ENCODE measurements around the gene NPR1. TPM values are rescaled to one million over a fixed set of nuclear protein-coding genes. Genes with fewer than 3 reads are reported as not detected.
"Not testable (repeated sequence)": the region's sequence is repeated elsewhere in the genome, so short reads cannot be mapped to it uniquely, and the experiment has no call there.

NPR1 gene
- polyA plus RNA-seq, 10 donors: 12.2 to 18.2 (median 15.0) TPM

DNA sequence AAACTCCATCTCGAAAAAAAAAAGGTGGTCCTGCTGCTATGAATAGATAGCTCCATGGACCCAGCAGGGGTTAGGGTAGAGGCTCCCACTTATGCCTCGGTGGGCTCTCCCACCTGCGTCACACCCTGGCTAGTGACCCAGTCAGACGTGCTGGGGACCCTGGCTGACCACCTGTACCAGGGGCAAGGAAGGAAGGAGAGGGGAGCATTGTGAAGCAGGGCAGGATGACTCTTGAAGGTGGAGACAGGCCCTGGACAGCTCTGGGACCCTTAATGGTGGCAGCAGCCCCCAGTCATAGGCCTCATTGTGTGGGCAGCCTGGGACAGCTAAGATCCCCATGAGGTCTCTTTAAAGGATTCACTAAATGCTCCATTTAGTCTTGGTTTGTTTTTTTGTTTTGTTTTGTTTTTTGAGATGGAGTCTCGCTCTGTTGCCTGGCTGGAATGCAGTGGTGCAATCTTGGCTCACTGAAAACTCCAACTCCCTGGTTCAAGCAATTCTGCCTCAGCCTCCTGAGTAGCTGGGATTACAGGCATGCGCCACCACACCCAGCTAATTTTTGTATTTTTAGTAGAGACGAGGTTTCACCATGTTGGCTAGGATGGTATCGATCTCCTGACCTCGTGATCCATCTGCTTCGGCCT, 30.4 kb upstream of the NPR1 start:
- DNase-seq: no peak

DNA sequence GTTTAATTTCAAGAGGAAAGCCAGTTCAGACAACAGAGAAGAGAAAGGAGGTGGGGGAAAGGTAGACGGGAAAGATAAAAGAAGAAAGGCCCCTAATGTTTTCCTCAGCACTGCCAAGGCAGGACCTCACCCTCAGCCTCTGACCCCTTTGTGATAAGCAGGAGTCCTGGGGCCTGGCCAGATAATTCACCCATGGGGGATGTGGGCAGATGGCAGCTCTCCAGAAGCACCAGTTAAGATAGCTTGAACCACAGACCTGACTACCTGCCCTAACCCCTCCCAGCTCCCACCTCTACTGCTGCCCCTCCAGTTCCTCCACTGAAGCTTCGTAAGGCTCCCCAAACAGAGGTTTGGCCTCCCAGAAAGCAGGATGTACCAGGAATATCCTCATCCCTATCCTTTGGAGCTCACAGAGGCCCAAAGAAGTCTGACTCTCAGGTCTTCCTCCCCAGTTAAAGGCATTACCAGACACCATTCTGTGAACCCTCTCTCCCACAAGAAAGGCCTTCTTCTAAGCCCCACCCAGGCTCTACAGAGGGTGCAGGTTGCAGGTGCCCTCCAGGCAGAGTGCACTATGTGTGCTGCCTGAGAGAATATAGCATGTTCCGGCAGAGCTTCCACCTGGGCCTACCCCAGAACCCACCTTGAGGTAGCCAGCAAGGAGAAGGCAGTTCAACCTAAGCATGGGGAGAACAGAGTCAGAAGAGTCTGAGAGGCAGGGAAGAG, 29.2 kb upstream of the NPR1 start:
- no peak for DNase-seq

DNA sequence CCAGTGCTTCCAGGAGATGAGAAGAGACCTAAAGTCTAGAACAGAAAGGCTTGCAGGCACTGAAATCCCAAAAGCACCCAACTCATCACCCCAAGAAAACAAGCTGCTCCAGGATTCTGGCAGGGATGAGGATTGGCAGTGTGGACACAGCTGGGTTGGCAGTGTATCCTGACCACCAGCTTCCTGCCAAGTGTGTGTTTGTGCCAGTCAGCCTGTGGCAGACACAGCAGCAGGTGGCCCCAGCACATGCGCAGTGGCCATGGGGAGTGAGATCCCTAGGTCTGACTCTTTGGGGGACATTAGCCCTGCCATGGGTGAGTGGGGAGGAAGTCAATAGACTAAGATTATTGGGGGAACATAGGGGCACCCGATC, 28.6 kb upstream of the NPR1 start:
- peak in 2 of 3 donors; percentile 72 to 73 for DNase-seq

DNA sequence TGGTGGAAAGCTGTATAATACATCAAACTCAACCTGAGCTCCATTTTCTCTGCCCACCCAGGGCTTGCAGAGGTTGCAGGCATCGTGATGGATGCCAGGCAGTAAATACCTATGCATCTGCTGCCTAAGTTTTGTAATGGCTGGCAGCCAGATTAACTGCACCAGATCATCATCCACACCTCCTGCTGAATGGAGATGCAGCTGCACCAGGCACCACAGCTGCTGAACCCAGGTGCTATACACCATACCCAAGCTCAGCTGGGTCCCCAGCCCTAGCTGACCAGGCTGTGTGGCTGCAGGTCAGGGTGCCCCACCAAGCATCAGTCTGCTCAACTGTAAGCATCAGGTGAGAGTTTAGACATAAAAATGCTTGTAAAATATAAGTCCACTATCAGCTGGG, 26.7 kb upstream of the NPR1 start:
- DNase-seq: no peak

DNA sequence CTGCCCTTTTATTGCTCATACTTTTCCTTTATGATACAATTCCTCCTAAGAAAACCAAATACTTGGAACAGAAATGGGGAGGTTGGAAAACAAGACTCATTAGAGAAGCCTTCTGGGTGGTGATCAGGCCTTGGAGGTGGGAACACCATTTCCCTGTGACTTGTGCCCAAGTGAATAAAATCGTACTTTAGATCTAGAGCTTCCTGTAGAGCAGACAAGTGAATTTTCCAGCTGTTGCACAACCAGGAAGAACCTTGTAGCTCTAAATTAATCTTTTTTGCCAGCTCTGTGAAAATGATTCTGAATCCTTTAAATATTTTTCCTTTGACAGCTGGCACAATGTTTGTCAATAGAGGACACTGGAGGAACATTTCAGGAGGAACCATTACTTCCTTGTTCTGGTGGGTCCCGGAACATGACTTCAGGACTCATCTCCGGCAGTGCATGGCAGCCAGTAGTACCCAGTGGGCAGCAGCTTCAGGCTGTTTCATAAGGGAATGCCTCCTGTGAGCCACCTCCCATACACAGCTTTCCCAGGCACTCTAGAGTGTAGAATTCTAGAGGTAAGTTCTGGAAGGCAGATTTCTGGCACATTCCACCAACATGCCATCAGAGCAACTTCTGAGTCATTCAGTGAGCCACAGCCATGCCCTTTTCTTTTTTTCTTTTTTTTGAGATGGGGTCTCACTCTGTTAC, 25.5 kb upstream of the NPR1 start:
- DNase-seq: no peak

DNA sequence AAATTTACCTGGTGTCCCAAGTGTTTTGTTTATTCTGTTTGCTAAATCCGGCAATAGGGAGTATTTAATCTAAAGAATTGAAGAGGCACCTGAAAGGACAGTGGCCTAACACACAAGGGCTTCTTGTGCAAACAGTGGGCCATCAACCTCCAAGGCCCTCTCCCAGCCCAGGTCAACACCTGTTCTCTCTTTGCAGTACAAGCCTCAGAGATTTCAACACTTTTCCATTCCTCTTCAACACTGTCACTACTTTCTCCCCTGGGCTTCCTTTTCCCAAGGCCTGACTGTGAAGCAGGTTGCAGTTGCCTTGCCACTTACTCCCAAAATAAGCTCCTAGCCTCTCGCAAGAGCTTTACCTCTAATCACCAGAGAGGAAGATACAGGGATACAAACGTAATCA, 23.2 kb upstream of the NPR1 start:
- DNase-seq: no peak

DNA sequence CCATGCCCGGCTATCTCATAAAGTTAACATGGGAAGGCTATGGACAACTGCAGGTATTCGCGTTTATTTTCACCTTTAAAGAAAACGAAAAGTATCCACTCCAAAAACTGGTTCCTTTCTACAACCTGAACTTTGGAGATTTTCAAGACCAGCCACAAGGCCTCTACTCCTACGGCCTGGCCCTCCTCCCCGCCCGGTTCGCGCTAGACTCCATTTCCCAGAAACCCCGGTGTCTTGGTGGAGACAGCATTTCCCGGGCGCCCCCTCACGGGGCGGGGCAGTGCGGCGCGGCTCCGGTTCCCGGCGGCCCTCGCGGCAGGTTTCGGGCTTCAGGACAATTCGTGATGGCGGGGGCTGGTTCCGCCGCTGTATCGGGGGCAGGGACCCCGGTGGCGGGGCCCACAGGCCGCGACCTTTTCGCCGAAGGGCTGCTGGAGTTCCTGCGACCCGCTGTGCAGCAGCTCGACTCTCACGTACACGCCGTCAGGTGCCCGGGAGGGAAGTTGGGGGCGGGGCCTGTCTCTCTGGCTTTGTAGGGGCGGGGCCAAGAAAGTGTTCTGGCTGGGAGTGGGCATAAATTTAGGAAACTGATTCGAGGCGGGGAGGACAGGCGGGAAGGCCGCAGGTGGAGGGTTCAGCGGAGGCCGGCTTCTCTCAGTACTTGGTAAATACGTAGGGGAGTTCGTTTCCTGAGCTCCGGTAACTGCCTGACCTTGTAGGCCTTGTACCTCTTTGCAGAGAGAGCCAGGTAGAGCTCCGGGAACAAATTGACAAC, 19.9 kb upstream of the NPR1 start, which contains the start of gene SNAPIN:
Gene SNAPIN (plus strand): TSS at position 304 of the 775 bp plus-strand sequence. CDS start 41 bp downstream, at position 345.
- peak; percentile 87 to 98 (median 95) for DNase-seq

DNA sequence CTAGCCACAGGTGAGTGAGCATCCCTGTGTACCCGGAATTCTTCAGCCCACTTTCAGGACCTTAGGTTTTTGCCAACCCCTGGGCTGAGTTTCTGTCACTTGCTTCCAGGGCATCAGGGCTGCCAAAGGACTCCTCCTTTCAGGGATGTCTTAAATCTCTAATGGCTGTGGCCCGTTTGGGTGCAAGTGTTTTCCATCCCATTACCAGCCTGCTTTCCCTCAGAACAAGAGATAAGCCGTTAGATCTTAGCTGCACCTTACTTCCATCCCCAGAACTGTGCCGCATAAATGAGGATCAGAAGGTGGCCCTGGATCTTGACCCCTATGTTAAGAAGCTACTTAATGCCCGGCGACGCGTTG, 19.3 kb upstream of the NPR1 start:
- no peak for DNase-seq

DNA sequence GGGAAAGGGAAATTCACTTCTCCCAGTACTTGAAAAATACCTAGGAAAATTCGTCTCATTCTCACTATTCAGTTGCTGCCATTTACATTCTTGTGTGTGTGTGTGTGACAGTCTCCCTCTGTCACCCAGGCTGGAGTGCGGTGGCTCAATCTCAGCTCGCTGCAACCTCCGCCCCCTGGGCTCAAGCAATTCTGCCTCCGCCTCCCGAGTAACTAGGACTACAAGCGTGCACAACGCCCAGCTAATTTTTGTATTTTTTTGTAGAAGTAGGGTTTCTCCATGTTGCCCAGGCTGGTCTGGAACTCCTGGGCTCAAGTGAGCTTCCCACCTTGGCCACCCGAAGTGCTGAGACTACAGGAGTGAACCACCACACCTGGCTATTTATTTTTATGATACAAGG, 18.8 kb upstream of the NPR1 start:
- no peak for DNase-seq

DNA sequence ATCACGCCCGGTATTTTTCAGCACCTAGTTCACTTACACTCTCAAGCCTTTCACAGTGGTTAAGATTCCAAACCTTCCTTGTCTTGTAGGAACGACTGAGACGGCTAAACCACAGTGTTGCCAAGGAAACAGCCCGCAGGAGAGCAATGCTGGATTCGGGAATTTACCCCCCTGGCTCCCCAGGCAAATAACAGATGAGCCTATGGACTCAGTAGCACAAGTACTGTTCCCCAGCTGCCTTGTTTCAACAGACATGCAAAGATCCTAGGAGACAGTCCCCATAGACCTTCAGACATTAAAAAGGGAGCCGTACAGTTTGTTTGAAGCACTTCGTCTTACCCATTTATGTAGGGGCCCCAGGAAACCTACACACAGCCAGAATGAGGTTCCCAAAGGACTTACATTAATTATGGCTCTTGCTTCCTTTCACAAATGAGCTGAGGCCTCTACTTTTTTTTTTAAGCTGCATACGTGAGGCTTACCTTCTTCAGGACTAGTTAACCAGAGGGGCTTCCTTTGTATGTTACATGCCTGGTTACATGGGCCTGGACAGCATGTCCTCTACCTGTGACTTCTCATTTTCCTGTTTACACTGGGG, 17.3 kb upstream of the NPR1 start:
- no peak for DNase-seq

DNA sequence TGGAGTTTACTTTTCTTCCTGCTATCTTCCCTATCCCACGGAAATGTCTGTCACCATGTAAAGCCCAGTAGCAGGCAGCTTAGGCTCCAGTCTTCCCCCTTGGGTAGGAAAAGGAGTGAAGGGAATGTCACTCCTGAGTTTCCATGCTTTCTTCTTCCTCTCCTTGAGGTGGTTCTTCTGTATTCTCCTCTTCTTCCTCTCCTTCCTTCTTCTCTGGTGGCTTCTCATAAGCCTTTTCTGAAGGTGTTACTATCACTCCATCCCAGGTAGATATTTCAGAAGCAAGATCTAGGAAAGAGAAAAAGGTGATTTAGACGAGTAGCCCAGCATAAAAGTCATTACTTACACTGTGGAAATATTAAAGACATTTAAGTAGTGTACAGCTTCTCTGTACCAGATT, 16.2 kb upstream of the NPR1 start:
- DNase-seq: no peak

DNA sequence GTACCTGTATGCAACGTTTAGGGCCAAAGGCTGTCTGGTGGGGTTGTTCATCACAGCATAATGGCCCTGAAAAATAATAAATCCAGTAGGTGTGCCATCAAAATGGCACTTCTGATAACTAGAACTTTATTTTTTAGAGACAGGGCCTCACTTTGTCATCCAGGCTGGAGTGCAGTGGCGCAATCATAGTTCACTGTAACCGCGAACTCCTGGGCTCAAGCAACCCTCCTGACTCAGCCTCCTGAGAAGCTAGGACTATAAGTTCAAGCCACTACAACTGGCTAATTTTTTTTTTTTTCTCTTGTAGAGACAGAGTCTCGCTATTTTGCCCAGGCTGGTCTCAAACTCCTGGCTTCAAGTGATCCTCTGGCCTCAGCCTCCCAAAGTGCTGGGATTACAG, 15.3 kb upstream of the NPR1 start:
- no peak for DNase-seq

DNA sequence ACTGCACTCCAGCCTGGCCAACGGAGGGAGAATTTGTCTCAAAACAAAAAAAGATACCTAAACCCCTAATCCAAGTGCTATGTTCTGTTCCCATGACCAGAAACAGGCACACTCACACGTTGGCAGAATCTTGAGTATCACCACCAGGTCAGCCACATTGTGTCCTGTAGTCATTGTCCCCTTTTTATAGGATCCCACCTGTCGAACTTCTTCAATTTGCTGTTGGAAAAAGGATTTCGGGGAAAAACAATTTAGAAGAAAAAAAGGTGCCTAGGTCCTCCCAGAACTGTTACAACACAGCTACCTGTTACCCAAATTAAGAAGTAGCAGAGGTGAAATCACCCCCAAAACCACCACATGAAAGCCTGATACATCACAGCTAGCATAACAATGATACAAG, 11.0 kb upstream of the NPR1 start:
- no peak for DNase-seq

DNA sequence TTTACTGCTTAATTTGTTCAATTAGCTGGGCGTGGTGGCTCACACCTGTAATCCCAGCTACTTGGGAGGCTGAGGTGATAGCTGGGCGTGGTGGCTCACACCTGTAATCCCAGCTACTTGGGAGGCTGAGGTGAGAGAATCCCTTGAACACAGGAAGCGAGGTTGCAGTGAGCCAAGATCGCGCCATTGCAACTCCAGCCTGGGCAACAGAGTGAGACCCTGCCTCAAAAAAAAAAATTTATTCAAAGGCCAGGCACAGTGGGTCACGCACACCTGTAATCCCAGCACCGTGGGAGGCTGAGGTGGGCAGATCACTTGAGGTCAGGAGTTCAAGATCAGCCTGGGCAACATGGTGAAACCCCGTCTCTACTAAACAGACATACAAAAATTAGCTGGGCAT, 9.8 kb upstream of the NPR1 start:
- DNase-seq: not testable (repeated sequence)

DNA sequence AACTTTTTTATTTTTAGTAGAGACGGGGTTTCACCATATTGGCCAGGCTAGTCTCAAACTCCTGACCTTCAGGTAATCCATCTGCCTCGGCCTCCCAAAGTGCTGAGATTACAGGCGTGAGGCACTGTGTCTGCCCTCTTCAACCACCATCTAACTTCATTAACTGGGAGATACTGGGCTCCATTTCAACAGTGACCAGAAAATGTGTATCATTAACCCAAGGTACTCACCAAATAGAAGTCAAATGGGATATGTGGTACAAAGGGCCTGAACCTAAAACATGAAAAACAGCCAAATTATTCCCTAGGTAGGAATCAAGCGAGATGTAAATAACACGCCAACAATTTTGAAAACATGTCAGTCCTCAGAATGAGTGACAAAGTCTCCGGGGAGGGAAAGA, 8.9 kb upstream of the NPR1 start:
- no peak for DNase-seq

DNA sequence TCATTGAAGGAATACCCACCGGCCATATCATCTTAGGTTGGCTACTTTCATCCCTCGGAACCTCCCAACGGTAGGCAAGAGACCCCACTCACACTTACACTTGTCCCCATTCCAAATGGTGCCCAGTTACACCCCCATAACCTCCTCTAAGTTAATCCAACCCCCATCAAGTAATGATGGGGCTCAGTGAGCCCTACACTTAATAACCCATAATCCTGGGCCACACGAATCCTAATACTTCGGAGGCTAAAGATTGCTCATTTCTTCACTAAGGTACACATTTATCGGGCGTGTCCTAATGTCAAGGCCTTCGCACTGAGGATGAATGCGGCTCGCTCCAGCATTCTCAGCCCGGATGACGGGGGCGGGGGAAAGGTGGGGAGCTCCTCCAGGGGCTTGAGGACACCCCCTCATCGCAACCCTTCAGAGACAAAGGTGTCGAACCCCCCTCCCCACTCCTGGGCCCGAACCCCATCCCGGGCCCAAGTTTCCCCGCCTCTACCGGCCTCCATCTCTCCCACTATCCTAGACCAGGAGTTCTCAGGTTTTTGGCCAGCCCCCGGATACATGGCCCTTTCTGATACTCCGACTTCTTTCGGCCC, 8.1 kb upstream of the NPR1 start:
- no peak for DNase-seq

DNA sequence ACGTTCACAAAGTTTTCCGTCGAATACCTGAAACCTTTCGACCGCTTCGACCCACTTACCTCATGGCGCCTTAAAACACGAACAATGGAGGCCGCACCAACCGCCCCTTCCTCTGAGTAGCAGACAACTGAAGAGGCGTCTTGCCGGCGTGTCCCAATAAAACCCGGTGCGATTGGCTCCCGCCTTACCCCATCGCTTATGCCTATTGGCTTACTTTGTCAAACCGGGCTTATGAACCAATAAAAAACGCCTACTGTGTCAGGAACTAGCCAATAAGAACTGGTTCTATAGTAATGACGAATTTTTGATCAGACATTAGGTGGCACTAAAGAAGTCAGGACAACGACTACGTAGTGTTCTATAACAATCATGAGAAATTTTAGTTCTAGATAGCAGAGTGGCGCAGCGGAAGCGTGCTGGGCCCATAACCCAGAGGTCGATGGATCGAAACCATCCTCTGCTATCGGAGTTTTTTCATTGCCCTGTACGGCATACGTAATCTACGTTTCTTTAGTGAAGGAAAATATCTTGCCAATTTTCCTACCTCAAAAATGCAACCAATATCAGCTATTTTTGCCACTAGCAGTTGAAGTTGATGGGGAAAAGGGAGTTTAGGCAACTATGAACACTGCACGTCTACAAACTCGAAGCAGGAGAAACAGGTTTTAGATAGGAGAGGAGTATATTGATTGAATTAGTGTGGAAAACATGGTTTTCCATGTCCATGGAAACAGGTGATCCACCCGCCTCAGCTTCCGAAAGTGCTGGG, 7.4 kb upstream of the NPR1 start, which contains the start of gene ILF2:
Gene ILF2 (minus strand): TSS at position 135 of the 769 bp plus-strand sequence. CDS start 71 bp downstream, at position 64.
- DNase-seq: peak; percentile 98 to 99 (median 99)

DNA sequence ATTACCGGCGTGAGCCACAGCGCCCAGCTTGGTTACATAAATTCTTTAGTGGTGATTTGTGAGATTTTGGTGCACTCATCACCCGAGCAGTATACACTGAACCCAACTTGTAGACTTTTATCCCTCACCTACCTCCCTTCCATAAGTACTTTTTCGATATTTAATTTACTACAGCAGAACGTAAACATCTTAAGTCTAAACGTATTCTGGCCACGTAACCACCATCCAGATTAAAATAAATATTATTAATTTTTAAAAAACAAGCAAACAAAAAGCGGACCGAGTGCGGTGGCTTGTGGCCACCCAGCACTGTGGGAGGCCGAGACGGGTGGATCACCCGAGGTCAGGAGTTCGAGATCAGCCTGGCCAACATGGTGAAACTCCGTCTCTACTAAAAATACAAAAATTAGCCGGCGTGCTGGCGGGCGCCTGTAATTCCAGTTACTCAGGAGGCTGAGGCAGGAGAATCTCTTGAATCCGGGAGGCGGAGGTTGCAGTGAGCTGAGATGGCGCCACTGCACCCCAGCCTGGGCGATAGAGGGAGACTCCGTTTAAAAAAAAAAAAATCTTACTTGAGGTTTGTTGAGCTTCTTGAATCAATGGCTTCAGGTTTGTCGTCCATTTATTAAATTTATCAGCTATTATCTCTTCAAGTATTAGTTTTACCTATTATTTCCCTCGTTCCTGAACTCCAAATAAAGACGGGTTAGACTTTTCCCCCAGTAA, 6.7 kb upstream of the NPR1 start:
- DNase-seq: not testable (repeated sequence)

DNA sequence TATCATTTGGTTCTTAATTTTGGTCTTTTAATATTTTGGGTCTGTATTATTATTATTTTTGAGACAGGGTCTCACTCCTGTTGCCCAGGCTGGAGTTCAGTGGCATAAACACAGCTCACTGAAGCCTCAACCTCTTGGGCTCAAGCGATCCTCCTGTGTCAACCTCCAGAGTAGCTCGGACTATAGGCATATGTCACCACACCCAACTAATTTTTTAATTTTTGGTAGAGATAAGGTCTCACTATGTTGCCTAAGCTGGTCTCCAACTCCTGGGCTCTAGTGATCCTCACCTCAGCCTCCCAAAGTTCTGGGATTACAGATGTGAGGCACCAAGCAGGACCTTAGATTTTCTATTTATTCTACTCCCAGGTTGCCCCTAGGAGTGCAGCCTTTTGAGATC, 5.0 kb upstream of the NPR1 start:
- no peak for DNase-seq
